Activated CD8-positive, alpha-beta memory T cell treated with anti-CD3 and anti-CD28 coated beads for 36 hours (primary cell): ENCODE measurements around the gene RPL6. TPM values are rescaled to one million over a fixed set of nuclear protein-coding genes. Genes with fewer than 3 reads are reported as not detected.
"Not testable (repeated sequence)": the region's sequence is repeated elsewhere in the genome, so short reads cannot be mapped to it uniquely, and the experiment has no call there.

Experiments used
- CTCF ChIA-PET: fragments of 350-600 bp; sonication (Branson Sonifier 250); formaldehyde crosslinking; loops from one replicate; lab custom pipeline; 2021; ENCODE audit warnings: antibody characterized with exemption; lab: Charles Lee
- POLR2A ChIA-PET: fragments of 350-600 bp; sonication (Branson Sonifier 250); formaldehyde crosslinking; loops from one replicate; lab custom pipeline; 2021; ENCODE audit warnings: antibody characterized with exemption; lab: Charles Lee
- total RNA-seq, 2 experiments: library from RNA; stranded (reverse); gene quantifications; one replicate each; pipeline ENCODE4 v1.2.3, GENCODE V29; 2021

The RPL6 gene
- total RNA-seq = 1,000 to 10,000 TPM; 1,975 to 1,992 TPM

DNA sequence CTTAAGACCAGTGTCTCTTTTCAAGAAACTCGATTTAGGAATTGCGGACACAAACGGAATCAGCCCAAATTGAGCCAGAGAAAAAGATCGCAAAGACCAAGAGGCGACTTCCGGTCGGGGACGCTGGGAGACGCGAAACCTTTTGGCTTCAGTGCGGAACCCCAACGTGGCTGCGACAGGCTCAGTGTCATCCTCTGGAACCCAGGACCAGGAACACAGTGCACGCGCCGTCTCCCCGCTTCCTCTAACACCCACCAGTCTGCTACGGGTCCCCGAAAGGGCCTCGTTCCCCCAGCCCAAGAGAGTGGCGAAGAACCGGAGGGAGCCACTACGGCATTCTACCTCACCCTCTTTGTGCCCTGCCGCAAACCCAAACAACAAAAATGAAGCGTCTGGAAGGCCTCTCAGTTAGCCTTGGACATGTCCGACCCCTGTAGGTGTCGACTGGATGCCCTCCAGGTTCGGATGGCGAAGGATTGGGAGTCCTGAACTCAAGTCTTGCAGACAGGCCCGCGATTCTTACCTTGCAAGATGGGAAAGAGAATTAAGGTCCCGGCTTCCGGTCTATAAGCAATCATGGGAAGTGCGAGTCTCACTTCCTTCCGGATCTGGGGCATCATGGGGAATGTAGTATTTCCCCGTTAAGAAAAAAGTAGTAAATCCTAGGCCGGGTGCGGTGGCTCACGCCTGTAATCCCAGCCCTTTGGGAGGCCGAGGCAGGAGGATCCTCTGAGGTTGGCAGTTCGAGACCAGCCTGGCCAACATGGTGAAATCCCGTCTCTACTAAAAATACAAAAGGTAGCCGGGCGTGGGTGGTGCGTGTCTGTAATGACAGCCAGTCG is at the start of gene RPL6:
TSS of gene RPL6 (minus strand) at position 542 of the 842 bp plus-strand sequence. CDS start 949 bp downstream, outside the sequence.
- POLR2A ChIA-PET = interaction anchor here (0.6 to 0.8 kb wide), 2 partner anchors 9 to 300 kb away, joined by 3 to 7 read pairs; no protein-coding TSS in a partner anchor

DNA sequence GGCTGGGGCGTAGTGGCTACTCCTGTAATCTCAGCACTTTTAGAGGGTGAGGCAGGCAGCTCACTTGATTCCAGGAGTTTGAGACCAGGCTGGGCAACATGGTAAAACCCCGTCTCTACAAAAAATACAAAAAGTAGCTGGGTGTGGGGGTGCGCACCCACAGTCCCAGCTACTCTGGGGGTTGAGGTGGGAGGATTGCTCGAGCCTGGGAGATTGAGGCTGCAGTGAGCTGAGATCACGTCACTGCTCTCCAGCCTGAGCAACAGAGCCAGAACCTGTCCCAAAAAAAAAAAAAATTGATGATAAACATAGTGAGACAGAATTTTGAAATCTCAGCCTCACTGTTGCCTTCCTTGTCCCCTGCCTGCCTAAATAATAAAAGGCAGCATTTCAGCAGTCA is 49.3 kb upstream of the RPL6 start:
- ChIA-PET CTCF (interaction anchor here (1.2 kb wide), 1 partner anchor 10 kb away, joined by 3 read pairs; no protein-coding TSS in a partner anchor), POLR2A (no interaction called here)

More for the DNA sequence above, at the start of gene RPL6:
- CTCF ChIA-PET = no interaction called here

DNA sequence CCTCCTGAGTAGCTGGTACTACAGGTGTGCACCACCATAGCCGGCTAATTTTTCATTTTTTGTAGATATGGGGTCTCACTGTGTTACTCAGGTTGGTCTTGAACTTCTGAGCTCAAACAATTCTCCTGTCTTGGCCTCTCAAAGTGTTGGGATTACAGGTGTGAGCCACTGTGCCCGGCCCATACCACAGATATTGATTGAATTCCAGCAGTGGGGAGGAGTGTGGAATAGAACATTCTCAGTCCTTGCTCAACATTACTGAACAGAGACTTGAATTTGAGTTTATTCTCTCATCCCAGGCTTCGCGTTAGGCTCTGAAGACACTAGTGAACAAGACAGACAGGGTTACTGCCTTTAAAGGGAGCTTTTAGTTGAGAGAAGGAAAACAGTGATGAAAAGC is 48.9 kb upstream of the RPL6 start:
- CTCF ChIA-PET = interaction anchor here (1.2 kb wide), 1 partner anchor 10 kb away, joined by 3 read pairs; no protein-coding TSS in a partner anchor
- POLR2A ChIA-PET = no interaction called here

DNA sequence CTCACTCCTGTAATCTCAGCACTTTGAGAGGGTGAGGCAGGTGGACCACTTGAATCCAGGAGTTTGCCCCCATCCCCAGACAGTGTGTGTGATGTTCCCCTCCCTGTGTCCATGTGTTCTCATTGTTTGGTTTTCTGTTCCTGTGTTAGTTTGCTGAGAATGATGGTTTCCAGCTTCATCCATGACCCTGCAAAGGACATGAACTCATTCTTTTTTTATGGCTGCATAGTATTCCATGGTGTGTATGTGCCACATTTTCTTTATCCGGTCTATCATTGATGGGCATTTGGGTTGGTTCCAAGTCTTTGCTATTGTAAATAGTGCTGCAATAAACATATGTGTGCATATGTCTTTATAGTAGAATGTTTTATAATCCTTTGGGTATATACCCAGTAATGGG is 47.7 kb upstream of the RPL6 start:
- POLR2A ChIA-PET, CTCF ChIA-PET: not testable (repeated sequence)

- POLR2A ChIA-PET = no interaction called here
- CTCF ChIA-PET = no interaction called here
Observed at GRCh38 chr12:112456029-112456428, 46.6 kb upstream of the RPL6 start.

DNA sequence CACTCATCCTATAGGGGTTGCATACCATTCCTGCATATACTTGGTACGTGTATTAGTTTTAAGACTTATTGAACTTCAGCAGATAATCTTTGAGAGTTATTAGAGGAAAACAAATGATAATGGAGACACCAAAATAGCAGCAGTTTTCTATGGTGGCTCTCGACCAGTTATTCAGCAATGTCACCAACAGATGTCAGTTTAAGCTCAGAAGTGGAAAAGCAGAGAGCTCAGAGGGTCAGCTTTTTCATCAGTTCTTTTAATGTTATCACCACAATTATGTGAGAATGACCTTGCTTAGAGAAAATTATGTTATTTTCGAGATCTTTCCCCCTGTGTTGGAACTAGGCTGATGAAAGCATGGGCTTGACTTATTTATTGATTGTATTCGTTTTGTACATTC is 41.3 kb upstream of the RPL6 start:
- ChIA-PET CTCF (interaction anchor here (1.4 kb wide), 1 partner anchor 187 kb away, joined by 3 read pairs; no protein-coding TSS in a partner anchor), POLR2A (interaction anchor here (0.6 kb wide), 1 partner anchor 253 kb away, joined by 3 read pairs; no protein-coding TSS in a partner anchor)

DNA sequence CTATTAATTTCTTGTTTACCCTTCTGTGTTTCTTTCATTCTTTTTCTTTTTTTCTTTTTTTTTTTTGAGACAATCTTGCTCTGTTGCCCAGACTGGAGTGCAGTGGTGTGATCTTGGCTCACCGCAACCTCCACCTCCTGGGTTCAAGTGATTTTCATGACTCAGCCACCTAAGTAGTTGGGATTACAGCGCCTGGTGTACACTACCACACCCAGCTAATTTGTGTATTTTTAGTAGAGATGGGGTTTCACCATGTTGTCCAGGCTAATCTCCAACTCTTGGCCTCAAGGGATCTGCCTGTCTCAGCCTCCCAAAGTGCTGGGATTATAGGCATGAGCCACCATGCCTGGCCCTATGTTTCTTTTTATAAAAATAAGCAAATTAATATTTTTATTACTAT is 38.8 kb upstream of the RPL6 start:
- POLR2A ChIA-PET = not testable (repeated sequence)
- CTCF ChIA-PET = interaction anchor here (1.3 kb wide), 1 partner anchor 10 kb away, joined by 3 read pairs; no protein-coding TSS in a partner anchor

- ChIA-PET CTCF (interaction anchor here (0.6 kb wide), 1 partner anchor 22 kb away, joined by 3 read pairs; no protein-coding TSS in a partner anchor), POLR2A (no interaction called here)
Observed at GRCh38 chr12:112447106-112447505, 37.7 kb upstream of the RPL6 start.

DNA sequence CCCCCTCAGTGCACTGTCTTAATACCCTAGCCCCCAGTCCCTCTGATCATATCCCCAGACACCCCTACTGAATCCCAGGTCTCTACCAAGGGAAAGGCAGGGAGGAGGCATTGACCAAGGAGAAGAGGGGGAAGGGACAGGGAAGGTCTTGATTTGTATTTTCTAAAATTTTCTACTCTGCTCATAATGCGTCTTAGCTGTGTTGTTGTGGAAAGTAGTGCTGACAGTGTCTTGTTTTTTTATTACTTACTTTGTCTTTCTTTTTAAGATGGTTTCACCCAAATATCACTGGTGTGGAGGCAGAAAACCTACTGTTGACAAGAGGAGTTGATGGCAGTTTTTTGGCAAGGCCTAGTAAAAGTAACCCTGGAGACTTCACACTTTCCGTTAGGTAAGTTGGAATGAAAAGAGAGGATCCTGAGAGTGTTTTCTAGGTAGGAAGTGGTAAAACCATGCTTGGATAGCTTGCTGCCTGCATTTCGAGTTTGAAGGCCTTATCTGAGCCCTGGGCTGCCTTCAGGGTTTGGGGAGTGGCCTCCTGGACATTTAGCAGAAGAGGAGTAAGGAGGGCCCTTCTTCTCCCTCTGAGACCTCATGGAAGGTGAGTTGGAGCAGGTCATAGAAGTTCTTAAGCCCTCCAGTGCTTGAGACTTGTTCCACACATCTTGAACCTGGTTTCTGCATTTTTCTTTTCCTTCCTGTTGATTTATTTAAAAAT is 36.8 kb upstream of the RPL6 start:
- POLR2A ChIA-PET = no interaction called here
- CTCF ChIA-PET = interaction anchor here (0.6 kb wide), 1 partner anchor 240 kb away, joined by 3 read pairs; no protein-coding TSS in a partner anchor

- ChIA-PET CTCF (no interaction called here), POLR2A (no interaction called here)
Observed at GRCh38 chr12:112443916-112444315, 34.5 kb upstream of the RPL6 start.

GRCh38 chr12:112440653-112441052 is 31.2 kb upstream of the RPL6 start:
- CTCF ChIA-PET = not testable (repeated sequence)
- POLR2A ChIA-PET = interaction anchor here (0.5 to 0.7 kb wide), 2 partner anchors 61 to 808 kb away, joined by 3 to 4 read pairs; no protein-coding TSS in a partner anchor

DNA sequence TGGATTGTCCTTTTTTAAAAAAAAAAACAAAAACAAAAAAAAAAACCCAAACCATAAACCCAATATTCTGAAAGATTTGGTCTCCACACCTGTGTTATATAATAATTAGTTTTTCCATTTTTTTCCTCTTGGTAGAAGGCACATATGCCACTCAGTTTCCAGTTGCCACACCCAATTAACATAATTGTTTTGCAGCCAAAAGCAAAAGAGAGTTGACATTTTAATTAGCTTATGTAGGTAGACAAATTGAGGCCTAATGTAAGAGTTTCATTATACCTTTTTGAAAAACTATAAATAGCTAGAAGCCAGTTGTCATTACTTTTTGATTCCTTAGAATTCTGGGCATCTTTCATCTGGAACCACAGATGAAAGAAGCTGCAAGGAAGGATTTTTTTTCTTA is 30.4 kb upstream of the RPL6 start:
- CTCF ChIA-PET = interaction anchor here (0.7 kb wide), 1 partner anchor 15 kb away, joined by 3 read pairs; no protein-coding TSS in a partner anchor
- POLR2A ChIA-PET = no interaction called here

DNA sequence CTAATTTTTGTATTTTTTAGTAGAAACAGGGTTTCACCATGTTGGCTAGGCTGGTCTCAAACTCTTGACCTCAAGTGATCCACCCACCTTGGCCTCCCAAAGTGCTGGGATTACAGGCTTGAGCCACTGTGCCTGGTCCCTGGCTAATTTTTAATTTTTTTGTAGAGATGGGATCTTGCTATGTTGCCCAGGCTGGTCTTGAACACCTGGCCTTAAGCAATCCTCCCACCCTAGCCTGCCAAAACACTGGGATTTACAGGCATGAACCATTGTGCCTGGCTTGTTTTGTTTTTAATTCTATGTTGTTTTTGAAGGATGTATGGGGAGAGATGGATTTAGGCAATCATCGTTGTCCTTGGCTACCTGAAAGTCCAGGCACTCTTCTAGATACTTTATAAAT is 29.2 kb upstream of the RPL6 start:
- POLR2A ChIA-PET = not testable (repeated sequence)

GRCh38 chr12:112433551-112433950 is 24.1 kb upstream of the RPL6 start:
- ChIA-PET CTCF (no interaction called here), POLR2A (no interaction called here)

More for the DNA sequence above, 29.2 kb upstream of the RPL6 start:
- CTCF ChIA-PET = not testable (repeated sequence)

DNA sequence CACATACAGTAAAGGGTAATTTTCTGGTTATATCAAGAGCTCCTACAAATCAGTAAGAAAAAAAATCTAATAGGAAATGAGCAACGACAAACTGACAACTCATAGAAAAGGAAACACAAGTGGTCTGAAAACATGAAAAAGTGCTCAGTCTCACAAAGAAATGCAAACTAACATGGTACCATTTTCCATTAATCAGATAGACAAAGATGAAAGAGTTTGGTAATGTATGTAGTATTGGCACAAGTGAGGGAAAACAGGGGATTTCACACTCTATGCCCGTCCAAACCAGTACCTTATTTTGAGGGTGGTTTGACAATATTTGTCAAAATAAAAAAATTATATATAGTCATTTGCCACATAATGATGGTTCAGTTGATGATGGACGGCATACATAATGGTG is 22.6 kb upstream of the RPL6 start:
- ChIA-PET CTCF (interaction anchor here (0.7 kb wide), 1 partner anchor 10 kb away, joined by 4 read pairs; no protein-coding TSS in a partner anchor), POLR2A (no interaction called here)

DNA sequence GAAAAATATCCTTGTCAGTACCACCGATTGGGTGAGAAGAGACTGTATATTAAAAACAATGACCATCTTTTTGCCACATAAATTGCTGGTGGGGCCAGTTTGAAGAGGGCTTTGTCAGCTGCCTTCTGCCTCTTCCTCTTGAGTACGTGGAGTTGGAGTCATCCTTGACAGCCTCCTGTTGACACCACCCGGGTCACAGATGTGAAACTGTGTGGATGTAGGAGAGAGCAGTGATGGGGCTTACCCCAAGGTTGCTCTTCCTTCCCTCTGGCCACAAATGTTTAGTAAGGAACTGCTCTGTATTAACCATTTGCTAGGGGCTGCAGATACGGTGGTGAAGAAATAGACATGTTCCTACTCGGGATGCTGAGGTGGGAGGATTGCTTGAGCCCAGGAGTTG is 21.5 kb upstream of the RPL6 start:
- ChIA-PET CTCF (no interaction called here), POLR2A (no interaction called here)

GRCh38 chr12:112427760-112428159 is 18.4 kb upstream of the RPL6 start:
- POLR2A ChIA-PET = no interaction called here

DNA sequence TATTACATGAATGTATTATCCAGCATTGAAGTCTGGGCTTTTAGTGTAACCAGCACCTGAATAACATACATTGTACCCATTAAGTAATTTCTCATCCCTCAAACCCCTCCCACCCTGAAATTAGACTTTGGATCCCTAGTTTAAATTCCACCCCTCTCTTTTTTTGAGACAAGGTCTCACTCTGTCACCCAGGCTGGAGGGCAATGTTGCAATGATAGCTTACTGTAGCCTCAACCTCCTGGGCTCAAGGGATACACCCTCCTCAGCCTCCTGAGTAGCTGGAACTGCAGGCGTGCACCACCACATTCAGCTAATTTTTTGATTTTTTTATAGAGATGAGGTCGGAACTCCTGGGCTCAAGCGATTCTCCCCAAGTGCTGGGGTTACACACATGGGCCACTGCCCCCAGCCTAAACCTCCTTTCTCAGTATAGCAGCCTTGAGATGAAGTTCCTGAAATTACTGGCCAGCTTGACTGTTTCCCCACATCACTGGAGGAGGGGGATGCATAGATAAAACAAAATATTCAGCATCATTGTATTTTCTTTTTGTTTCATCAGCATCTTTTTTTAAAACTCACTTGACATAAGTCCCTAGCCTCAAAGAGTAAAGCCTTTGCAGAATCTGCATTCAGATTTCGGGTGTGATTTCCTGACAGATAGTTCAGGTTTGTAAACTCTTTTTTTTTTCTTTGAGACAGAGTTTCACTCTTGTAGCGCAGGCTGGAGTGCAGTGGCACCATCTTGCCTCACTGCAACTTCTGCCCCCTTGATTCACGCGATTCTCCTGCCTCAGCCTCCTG is 16.4 kb upstream of the RPL6 start:
- POLR2A ChIA-PET = no interaction called here
- CTCF ChIA-PET = interaction anchor here (0.6 kb wide), 1 partner anchor 52 kb away, joined by 3 read pairs; no protein-coding TSS in a partner anchor

More at GRCh38 chr12:112427760-112428159, 18.4 kb upstream of the RPL6 start:
- CTCF ChIA-PET = no interaction called here

DNA sequence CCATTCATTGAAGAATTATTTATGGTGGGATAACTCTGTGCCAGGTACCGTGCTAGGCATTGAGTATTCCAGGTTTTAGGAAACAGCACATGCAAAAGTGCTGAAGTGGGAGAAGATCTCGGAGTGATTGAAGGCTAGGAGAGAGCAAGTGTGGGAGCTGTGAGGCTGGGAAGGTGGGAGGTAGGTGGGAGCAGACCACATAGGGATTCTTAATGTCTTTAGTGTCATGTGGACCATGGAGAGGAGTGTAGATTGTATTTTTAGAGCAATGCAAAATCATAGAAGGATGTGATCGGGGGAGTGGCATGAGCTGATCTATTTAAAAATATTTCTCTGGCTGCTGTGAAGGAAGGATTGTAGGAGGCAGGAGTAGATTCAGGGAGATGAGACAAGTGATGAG is 14.7 kb upstream of the RPL6 start:
- CTCF ChIA-PET = interaction anchor here (0.6 to 1.4 kb wide), 3 partner anchors 13 to 20 kb away, joined by 3 read pairs; no protein-coding TSS in a partner anchor
- POLR2A ChIA-PET = no interaction called here
